Osteocyte (in vitro differentiated cells): ENCODE results near the gene TSPAN15. TPM values are rescaled to one million over a fixed set of nuclear protein-coding genes. Genes with fewer than 3 reads are reported as not detected.

Experiments
- DNase-seq: peaks from one replicate; pipeline ENCODE4 v3.0.0; 2021; ENCODE audit warnings: mixed read lengths; ENCODE audit not compliant: unreplicated experiment; ENCODE audit errors: extremely low spot score
- H3K27ac Mint-ChIP-seq: one replicate; pipeline ENCODE4 v1.8.0; 2021; ENCODE audit warnings: mild to moderate bottlenecking, mixed read lengths; ENCODE audit not compliant: unreplicated experiment
- H3K27me3 Mint-ChIP-seq: one replicate; pipeline ENCODE4 v1.8.0; 2021; ENCODE audit warnings: mixed read lengths; ENCODE audit not compliant: unreplicated experiment
- H3K36me3 Mint-ChIP-seq: one replicate; pipeline ENCODE4 v1.8.0; 2021; ENCODE audit warnings: mixed read lengths; ENCODE audit not compliant: unreplicated experiment
- H3K4me1 Mint-ChIP-seq: one replicate; pipeline ENCODE4 v1.8.0; 2021; ENCODE audit warnings: mixed read lengths; ENCODE audit not compliant: unreplicated experiment
- H3K4me3 Mint-ChIP-seq: one replicate; pipeline ENCODE4 v1.8.0; 2021; ENCODE audit warnings: mild to moderate bottlenecking, moderate library complexity, mixed read lengths; ENCODE audit not compliant: unreplicated experiment
- H3K9me3 Mint-ChIP-seq: one replicate; pipeline ENCODE4 v1.8.0; 2021; ENCODE audit warnings: mixed read lengths; ENCODE audit not compliant: unreplicated experiment
- total RNA-seq: library from RNA; stranded (reverse); gene quantifications from 2 replicates; pipeline ENCODE4 v1.2.1, GENCODE V29; 2021
- TF ChIP-seq, protein P1 (sequence below): fragments of 200-600 bp; sonication (generic); IDR thresholded peaks from 2 replicates; pipeline ENCODE4 v1.5.0; 2021; ENCODE audit warnings: antibody characterized with exemption, mild to moderate bottlenecking, moderate library complexity

The TSPAN15 gene
- total RNA-seq, 1 donor from 2014 or later = 0.94 TPM

DNA sequence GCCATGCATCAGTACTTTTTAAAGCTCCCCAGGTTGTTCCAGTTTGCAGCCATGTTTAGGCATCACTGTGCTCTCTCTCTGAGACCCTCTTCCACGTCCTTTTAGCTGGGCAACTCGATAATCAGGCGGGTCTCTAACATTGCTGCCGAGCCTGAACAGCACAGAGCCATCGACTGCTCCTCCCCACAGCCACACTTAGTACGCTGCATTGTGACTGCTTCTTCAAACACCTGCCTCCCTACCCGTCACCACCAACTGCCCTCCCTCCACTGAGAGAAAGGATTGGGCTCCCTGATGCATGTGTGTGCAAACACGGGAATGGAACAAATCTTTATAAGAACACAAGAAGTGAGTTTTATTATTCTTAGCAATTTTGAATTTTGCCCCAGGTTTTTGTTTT, 23.1 kb upstream of the TSPAN15 start:
- Mint-ChIP-seq H3K4me3 (no peak overlapping the region), H3K36me3 (no peaks in the 10 kb centered on the region), H3K9me3 (no peaks in the 10 kb centered on the region), H3K4me1 (no peaks in the 10 kb centered on the region), H3K27me3 (peaks cover 6% of the 10 kb centered on the region), H3K27ac (no peak overlapping the region)
- TF ChIP-seq, protein P1, sequence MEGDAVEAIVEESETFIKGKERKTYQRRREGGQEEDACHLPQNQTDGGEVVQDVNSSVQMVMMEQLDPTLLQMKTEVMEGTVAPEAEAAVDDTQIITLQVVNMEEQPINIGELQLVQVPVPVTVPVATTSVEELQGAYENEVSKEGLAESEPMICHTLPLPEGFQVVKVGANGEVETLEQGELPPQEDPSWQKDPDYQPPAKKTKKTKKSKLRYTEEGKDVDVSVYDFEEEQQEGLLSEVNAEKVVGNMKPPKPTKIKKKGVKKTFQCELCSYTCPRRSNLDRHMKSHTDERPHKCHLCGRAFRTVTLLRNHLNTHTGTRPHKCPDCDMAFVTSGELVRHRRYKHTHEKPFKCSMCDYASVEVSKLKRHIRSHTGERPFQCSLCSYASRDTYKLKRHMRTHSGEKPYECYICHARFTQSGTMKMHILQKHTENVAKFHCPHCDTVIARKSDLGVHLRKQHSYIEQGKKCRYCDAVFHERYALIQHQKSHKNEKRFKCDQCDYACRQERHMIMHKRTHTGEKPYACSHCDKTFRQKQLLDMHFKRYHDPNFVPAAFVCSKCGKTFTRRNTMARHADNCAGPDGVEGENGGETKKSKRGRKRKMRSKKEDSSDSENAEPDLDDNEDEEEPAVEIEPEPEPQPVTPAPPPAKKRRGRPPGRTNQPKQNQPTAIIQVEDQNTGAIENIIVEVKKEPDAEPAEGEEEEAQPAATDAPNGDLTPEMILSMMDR = no peak
- DNase-seq = no peak

DNA sequence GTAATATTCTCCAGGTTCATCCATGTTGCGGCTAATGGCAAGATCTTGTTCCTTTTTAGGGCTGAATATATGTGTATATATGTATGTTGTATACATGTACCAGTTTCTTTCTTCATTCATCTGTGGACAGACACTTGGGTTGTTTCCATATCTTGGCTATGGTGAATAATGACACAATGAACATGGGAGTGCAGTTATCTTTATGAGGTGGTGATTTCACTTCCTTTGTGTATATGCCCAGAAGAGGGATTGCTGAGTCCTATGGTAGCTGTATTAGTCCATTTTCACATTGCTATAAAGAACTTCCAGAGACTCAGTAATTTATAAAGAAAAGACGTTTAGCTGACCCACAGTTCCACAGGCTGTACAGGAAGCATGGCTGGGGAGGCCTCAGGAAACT, 17.1 kb upstream of the TSPAN15 start:
- TF ChIP-seq, protein P1 = no peak
- Mint-ChIP-seq H3K36me3 (no peaks in the 10 kb centered on the region), H3K9me3 (no peaks in the 10 kb centered on the region), H3K4me3 (no peak overlapping the region), H3K27ac (no peak overlapping the region), H3K4me1 (peaks cover 15% of the 10 kb centered on the region), H3K27me3 (peaks cover 3% of the 10 kb centered on the region)
- DNase-seq = no peak

DNA sequence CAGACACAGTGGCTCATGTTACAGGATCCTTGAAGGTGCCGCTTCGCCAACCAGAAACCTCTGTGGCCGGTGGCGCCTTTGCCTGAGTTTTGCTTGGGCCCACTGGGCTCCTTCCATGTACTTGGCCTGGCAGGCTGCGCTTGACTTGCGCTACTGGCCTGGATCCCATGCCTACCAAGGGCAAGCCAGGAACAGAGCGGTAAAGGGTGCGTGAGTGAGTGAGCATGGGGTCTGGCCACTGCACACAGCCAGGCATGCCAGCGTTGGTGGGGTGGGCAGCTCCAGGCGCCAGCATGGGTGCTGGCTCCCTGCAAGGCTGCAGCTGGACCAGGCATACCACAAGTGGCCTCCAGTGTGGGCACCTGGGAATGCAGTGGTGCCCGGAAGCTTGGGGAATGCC, 16.3 kb upstream of the TSPAN15 start:
- Mint-ChIP-seq H3K4me3 (no peak overlapping the region), H3K4me1 (peaks cover 18% of the 10 kb centered on the region), H3K27ac (no peak overlapping the region), H3K9me3 (no peaks in the 10 kb centered on the region), H3K36me3 (no peaks in the 10 kb centered on the region), H3K27me3 (peaks cover 3% of the 10 kb centered on the region)
- no peak for DNase-seq
- TF ChIP-seq, protein P1 = no peak

DNA sequence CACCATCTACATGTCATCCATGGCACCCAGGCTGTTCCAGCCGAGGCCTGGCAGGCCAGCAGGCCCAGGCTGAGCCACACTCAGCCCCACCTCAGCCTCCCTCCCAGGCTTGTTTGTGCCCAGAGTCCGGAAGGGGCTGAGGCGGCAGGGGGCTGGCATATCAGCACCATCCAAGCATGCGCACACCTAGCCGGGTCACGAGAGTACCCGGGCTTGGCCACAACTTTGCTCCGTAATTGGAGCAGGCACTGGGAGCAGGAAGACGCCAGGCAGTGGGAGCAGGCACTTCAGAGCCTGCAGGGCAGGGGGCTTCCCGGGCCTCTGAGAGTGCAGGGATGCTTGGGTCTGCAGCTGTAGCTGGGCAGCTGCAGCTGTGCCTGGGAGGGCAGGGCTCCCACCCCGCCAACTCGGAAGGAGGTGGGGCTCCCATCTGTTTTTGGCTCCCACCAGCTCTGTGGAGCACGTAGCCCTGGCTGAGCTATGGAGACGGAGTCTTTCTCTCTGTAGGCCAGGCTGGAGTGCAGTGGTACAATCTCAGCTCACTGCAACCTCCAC, 15.2 kb upstream of the TSPAN15 start:
- Mint-ChIP-seq H3K27ac (no peak overlapping the region), H3K9me3 (no peaks in the 10 kb centered on the region), H3K36me3 (no peaks in the 10 kb centered on the region), H3K27me3 (peaks cover 3% of the 10 kb centered on the region), H3K4me3 (no peak overlapping the region), H3K4me1 (peaks cover 19% of the 10 kb centered on the region)
- TF ChIP-seq, protein P1 = no peak
- DNase-seq = no peak

DNA sequence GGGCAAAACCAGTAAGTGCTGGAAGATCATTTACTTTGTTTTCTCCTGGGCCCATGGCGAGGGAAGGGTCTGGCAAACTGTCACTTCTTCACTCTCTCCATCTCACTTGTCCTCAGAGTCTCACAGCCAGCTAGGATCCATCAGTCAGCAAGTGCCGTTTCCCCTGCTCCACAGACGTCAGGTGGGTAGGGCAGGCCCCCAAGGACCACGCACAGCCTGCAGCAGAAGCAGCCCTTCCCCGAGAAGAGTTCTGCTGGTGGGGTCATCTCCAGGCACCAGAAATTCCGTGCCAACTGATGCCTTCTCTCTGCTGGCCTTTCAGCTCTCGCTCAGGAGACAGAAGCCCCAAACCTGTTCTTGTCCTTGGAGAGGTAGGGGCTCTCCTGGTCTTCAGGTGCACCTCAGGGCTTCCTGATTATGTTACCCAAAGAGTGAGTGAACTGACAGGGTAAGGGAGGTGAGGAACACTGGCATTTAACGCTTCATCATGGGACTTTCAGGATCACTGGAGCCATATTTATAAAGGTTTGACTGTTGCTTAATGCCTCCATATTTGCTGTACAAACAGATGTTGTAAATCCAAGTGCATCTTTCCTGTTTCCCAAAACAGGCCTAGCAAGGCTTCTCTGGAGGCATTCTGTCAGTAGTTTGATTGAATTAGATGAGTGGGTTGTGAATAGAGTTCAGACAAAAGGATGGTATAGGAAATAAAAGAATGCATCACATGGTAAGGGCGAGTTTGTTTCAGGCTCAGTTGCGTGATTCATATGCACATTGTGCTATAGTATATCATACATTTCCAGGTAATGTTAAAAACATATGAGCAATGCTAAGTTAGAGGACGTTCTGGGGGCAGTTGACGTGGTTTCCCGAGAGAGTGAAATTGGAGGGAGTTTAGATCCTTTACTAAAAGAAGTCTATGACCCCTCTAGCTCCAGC, 13.7 kb upstream of the TSPAN15 start:
- Mint-ChIP-seq H3K9me3 (no peaks in the 10 kb centered on the region), H3K27ac (peak overlapping the region; percentile 54)
- TF ChIP-seq, protein P1 = no peak

More for the DNA sequence above, 13.7 kb upstream of the TSPAN15 start:
- Mint-ChIP-seq H3K36me3 (no peaks in the 10 kb centered on the region), H3K4me1 (peaks cover 19% of the 10 kb centered on the region), H3K4me3 (no peak overlapping the region), H3K27me3 (peaks cover 3% of the 10 kb centered on the region)
- no peak for DNase-seq
